ENCODE results near the gene HPCAL1. TPM values are rescaled to one million over a fixed set of nuclear protein-coding genes. Genes with fewer than 3 reads are reported as not detected.

The HPCAL1 gene
- total RNA-seq, 1 donor from 2014 or later = 12.3 TPM

- Histone ChIP-seq H3K9ac (ENCODE audit: low read length) (no peak overlapping the region), H3K36me3 (ENCODE audit: insufficient read depth, low read length) (no peaks in the 10 kb centered on the region), H3K27me3 (ENCODE audit: insufficient read depth, low read length) (no peaks in the 10 kb centered on the region), H4K20me1 (ENCODE audit: insufficient read depth, low read length) (peaks cover 45% of the 10 kb centered on the region), H3K9me3 (ENCODE audit: insufficient read depth, low read depth, low read length) (no peaks in the 10 kb centered on the region), H3K4me3 (ENCODE audit: insufficient read depth, low read depth, low read length) (no peak overlapping the region), H3K27ac (ENCODE audit: low read depth, low read length) (no peak overlapping the region), H2AFZ (ENCODE audit: low read depth, low read length) (no peak overlapping the region), H3K4me1 (ENCODE audit: insufficient read depth, low read length) (peaks cover 37% of the 10 kb centered on the region), H3K79me2 (ENCODE audit: insufficient read depth, low read length) (peaks cover 27% of the 10 kb centered on the region), H3K4me2 (ENCODE audit: low read length) (no peak overlapping the region)
- DNase-seq (ENCODE audit: low read depth) (no peak), FAIRE-seq (no peak)
- H3K27me3 Mint-ChIP-seq (ENCODE audit: low read depth, unreplicated experiment) = peaks cover 5% of the 10 kb centered on the region
- no peaks in the 10 kb centered on the region for H3K36me3 Mint-ChIP-seq (ENCODE audit: low read depth, unreplicated experiment)
- H3K4me1 Mint-ChIP-seq (ENCODE audit: low read depth, unreplicated experiment) = peaks cover 9% of the 10 kb centered on the region
- no peak overlapping the region for H3K27ac Mint-ChIP-seq (ENCODE audit: unreplicated experiment)
- TF ChIP-seq EZH2 (IDR thresholded peaks at IDR 0.05; ENCODE audit: insufficient read depth, low read length) = no peak
- no peak for TF ChIP-seq CTCF (IDR thresholded peaks at IDR 0.05; ENCODE audit: insufficient read depth, low read depth, low read length)
- H3K4me3 Mint-ChIP-seq (ENCODE audit: unreplicated experiment) = no peak overlapping the region
- no peaks in the 10 kb centered on the region for H3K9me3 Mint-ChIP-seq (ENCODE audit: unreplicated experiment)
Measured at GRCh38 chr2:10388954-10389560, 86.4 kb downstream of the HPCAL1 start.

GRCh38 chr2:10389573-10389972 lies 86.9 kb downstream of the HPCAL1 start:
- no peak overlapping the region for H3K27ac Mint-ChIP-seq (ENCODE audit: unreplicated experiment)
- no peaks in the 10 kb centered on the region for H3K9me3 Mint-ChIP-seq (ENCODE audit: unreplicated experiment)
- H3K79me2 ChIP-seq (ENCODE audit: insufficient read depth, low read length) = peaks cover 26% of the 10 kb centered on the region

More at GRCh38 chr2:10389573-10389972, 86.9 kb downstream of the HPCAL1 start:
- Mint-ChIP-seq H3K36me3 (ENCODE audit: low read depth, unreplicated experiment) (no peaks in the 10 kb centered on the region), H3K27me3 (ENCODE audit: low read depth, unreplicated experiment) (peaks cover 5% of the 10 kb centered on the region), H3K4me1 (ENCODE audit: low read depth, unreplicated experiment) (peaks cover 9% of the 10 kb centered on the region), H3K4me3 (ENCODE audit: unreplicated experiment) (no peak overlapping the region)
- no peak for DNase-seq (ENCODE audit: low read depth)
- H2AFZ ChIP-seq (ENCODE audit: low read depth, low read length) = no peak overlapping the region
- H3K9me3 ChIP-seq (ENCODE audit: insufficient read depth, low read depth, low read length) = no peaks in the 10 kb centered on the region
- H3K9ac ChIP-seq (ENCODE audit: low read length) = no peak overlapping the region
- no peak overlapping the region for H3K4me3 ChIP-seq (ENCODE audit: insufficient read depth, low read depth, low read length)
- no peaks in the 10 kb centered on the region for H3K27me3 ChIP-seq (ENCODE audit: insufficient read depth, low read length)
- TF ChIP-seq CTCF (IDR thresholded peaks at IDR 0.05; ENCODE audit: insufficient read depth, low read depth, low read length) = no peak
- no peak for TF ChIP-seq EZH2 (IDR thresholded peaks at IDR 0.05; ENCODE audit: insufficient read depth, low read length)
- no peak overlapping the region for H3K27ac ChIP-seq (ENCODE audit: low read depth, low read length)
- H3K4me1 ChIP-seq (ENCODE audit: insufficient read depth, low read length) = peaks cover 37% of the 10 kb centered on the region
- no peak for FAIRE-seq
- no peaks in the 10 kb centered on the region for H3K36me3 ChIP-seq (ENCODE audit: insufficient read depth, low read length)
- H4K20me1 ChIP-seq (ENCODE audit: insufficient read depth, low read length) = peaks cover 45% of the 10 kb centered on the region
- H3K4me2 ChIP-seq (ENCODE audit: low read length) = no peak overlapping the region
